DOHH2 (cell line): ENCODE data around the gene FKBP7.

ENCODE experiments used
- H3F3A ChIP-seq: fragments of 200-600 bp; sonication (generic), shearing (Covaris generic); 2 replicates; pipeline ENCODE4 v1.6.0; 2016; ENCODE audit warnings: antibody characterized with exemption, mild to moderate bottlenecking; ENCODE audit not compliant: control insufficient read depth, insufficient read depth
- H3K27ac ChIP-seq: fragments of 200-600 bp; sonication (generic); 2 replicates; pipeline ENCODE4 v1.5.1; 2014; ENCODE audit warnings: low read depth, mild to moderate bottlenecking, low read length, moderate library complexity
- H3K27me3 ChIP-seq: fragments of 200-600 bp; sonication (generic); 2 replicates; pipeline ENCODE4 v1.6.1; 2014; ENCODE audit warnings: mild to moderate bottlenecking, low read length, mixed read lengths; ENCODE audit not compliant: control insufficient read depth
- H3K36me3 ChIP-seq: fragments of 200-600 bp; sonication (generic); 2 replicates; pipeline ENCODE4 v1.6.1; 2014; ENCODE audit warnings: mild to moderate bottlenecking, low read length, moderate library complexity, mixed read lengths; ENCODE audit not compliant: control insufficient read depth
- H3K4me1 ChIP-seq: fragments of 200-600 bp; sonication (generic); 2 replicates; pipeline ENCODE4 v1.6.1; 2014; ENCODE audit warnings: mild to moderate bottlenecking, low read length, mixed read lengths; ENCODE audit not compliant: control insufficient read depth
- H3K4me2 ChIP-seq: fragments of 200-600 bp; sonication (generic); 2 replicates; pipeline ENCODE4 v1.6.0; 2014; ENCODE audit warnings: mild to moderate bottlenecking, low read length, moderate library complexity
- H3K4me3 ChIP-seq: fragments of 200-600 bp; sonication (generic); 2 replicates; pipeline ENCODE4 v1.5.1; 2014; ENCODE audit warnings: mild to moderate bottlenecking, low read length, mixed read lengths
- H3K79me2 ChIP-seq: fragments of 200-600 bp; sonication (generic); 2 replicates; pipeline ENCODE4 v1.6.1; 2014; ENCODE audit warnings: mild to moderate bottlenecking, low read length, mixed read lengths; ENCODE audit not compliant: control insufficient read depth
- H3K9me2 ChIP-seq: fragments of 200-600 bp; sonication (generic); replicated peaks from 2 replicates; pipeline ENCODE4 v1.6.1; 2014; ENCODE audit warnings: mild to moderate bottlenecking, low read length, mixed read lengths; ENCODE audit not compliant: control insufficient read depth
- H3K9me3 ChIP-seq: fragments of 200-600 bp; sonication (generic); 2 replicates; pipeline ENCODE4 v1.6.1; 2014; ENCODE audit warnings: antibody characterized with exemption, low read length, mixed read lengths; ENCODE audit not compliant: control insufficient read depth, insufficient read depth
- H4K20me1 ChIP-seq: fragments of 200-600 bp; sonication (generic); 2 replicates; pipeline ENCODE4 v1.6.0; 2014; ENCODE audit warnings: low read depth, mild to moderate bottlenecking, antibody characterized with exemption, low read length, moderate library complexity; ENCODE audit not compliant: control insufficient read depth, insufficient read depth
- CTCF ChIP-seq: fragments of 200-600 bp; sonication (generic); IDR thresholded peaks from one replicate; pipeline ENCODE4 v1.5.1; 2014; ENCODE audit warnings: antibody characterized with exemption, mild to moderate bottlenecking, low read depth, low read length; ENCODE audit not compliant: poor library complexity, severe bottlenecking
- EZH2phosphoT487 ChIP-seq: fragments of 200-600 bp; sonication (generic); IDR thresholded peaks from 2 replicates; pipeline ENCODE4 v1.6.1; 2017; ENCODE audit warnings: borderline replicate concordance, mild to moderate bottlenecking, antibody characterized with exemption, low read length, moderate library complexity, mixed read lengths

FKBP7 gene

GRCh38 chr2:178498137-178498536 is 19.7 kb upstream of the FKBP7 start:
- Histone ChIP-seq H3K27ac (no peak overlapping the region), H3K4me3 (peak overlapping the region; percentile 5; the same call in 1 of the 2 replicates), H3K36me3 (peaks cover 90% of the 10 kb centered on the region), H3K27me3 (no peaks in the 10 kb centered on the region), H3K79me2 (no peaks in the 10 kb centered on the region), H3K9me2 (no peaks in the 10 kb centered on the region), H4K20me1 (no peaks in the 10 kb centered on the region), H3K4me2 (peak overlapping the region; percentile 20), H3F3A (peaks cover 6% of the 10 kb centered on the region), H3K4me1 (peaks cover 12% of the 10 kb centered on the region), H3K9me3 (no peaks in the 10 kb centered on the region)
- TF ChIP-seq EZH2phosphoT487 (no peak), CTCF (no peak)

- no peaks in the 10 kb centered on the region for H3K27me3 ChIP-seq
- H3K4me2 ChIP-seq: no peak overlapping the region
- H3K9me2 ChIP-seq: no peaks in the 10 kb centered on the region
- no peak overlapping the region for H3K4me3 ChIP-seq
- H3K36me3 ChIP-seq: peaks cover 88% of the 10 kb centered on the region
- peaks cover 6% of the 10 kb centered on the region for H3F3A ChIP-seq
- H3K79me2 ChIP-seq: no peaks in the 10 kb centered on the region
- no peak overlapping the region for H3K27ac ChIP-seq
- no peaks in the 10 kb centered on the region for H3K9me3 ChIP-seq
- peaks cover 12% of the 10 kb centered on the region for H3K4me1 ChIP-seq
- H4K20me1 ChIP-seq: no peaks in the 10 kb centered on the region
- no peak for TF ChIP-seq CTCF
- TF ChIP-seq EZH2phosphoT487: no peak
Observed at GRCh38 chr2:178496049-178496448, 17.6 kb upstream of the FKBP7 start.

- H3K27me3 ChIP-seq: no peaks in the 10 kb centered on the region
- H4K20me1 ChIP-seq: no peaks in the 10 kb centered on the region
- H3K36me3 ChIP-seq: peaks cover 78% of the 10 kb centered on the region
- no peak for TF ChIP-seq CTCF
- TF ChIP-seq EZH2phosphoT487: no peak
- no peaks in the 10 kb centered on the region for H3K9me2 ChIP-seq
- H3K4me3 ChIP-seq: no peak overlapping the region
- H3K4me1 ChIP-seq: no peaks in the 10 kb centered on the region
- H3F3A ChIP-seq: peaks cover 6% of the 10 kb centered on the region; the same call in 1 of the 2 replicates
- no peaks in the 10 kb centered on the region for H3K9me3 ChIP-seq
- no peak overlapping the region for H3K27ac ChIP-seq
- H3K4me2 ChIP-seq: no peak overlapping the region
- peaks cover 16% of the 10 kb centered on the region for H3K79me2 ChIP-seq
Observed at GRCh38 chr2:178491612-178492011, 13.2 kb upstream of the FKBP7 start.

- Histone ChIP-seq H3K4me2 (no peak overlapping the region), H3K9me2 (no peaks in the 10 kb centered on the region; the same call in 1 of the 2 replicates), H4K20me1 (peaks cover 13% of the 10 kb centered on the region; the same call in 1 of the 2 replicates), H3K4me1 (peaks cover 28% of the 10 kb centered on the region), H3K79me2 (peaks cover 75% of the 10 kb centered on the region), H3K27me3 (no peaks in the 10 kb centered on the region), H3F3A (no peaks in the 10 kb centered on the region), H3K27ac (no peak overlapping the region), H3K9me3 (no peaks in the 10 kb centered on the region), H3K4me3 (no peak overlapping the region), H3K36me3 (peaks cover 40% of the 10 kb centered on the region)
- TF ChIP-seq CTCF: no peak
Observed at GRCh38 chr2:178485356-178485755, 7.0 kb upstream of the FKBP7 start.
